HG03108 (cell line): ENCODE results near the gene TMEM72.
"Not testable (repeated sequence)": the region's sequence is repeated elsewhere in the genome, so short reads cannot be mapped to it uniquely, and the experiment has no call there.

Experiments used
- ATAC-seq: cut with Tn5 transposase; IDR thresholded peaks from one replicate; pipeline ENCODE4 v1.9.1; 2021; ENCODE audit warnings: moderate library complexity; ENCODE audit not compliant: unreplicated experiment

The TMEM72 gene

DNA sequence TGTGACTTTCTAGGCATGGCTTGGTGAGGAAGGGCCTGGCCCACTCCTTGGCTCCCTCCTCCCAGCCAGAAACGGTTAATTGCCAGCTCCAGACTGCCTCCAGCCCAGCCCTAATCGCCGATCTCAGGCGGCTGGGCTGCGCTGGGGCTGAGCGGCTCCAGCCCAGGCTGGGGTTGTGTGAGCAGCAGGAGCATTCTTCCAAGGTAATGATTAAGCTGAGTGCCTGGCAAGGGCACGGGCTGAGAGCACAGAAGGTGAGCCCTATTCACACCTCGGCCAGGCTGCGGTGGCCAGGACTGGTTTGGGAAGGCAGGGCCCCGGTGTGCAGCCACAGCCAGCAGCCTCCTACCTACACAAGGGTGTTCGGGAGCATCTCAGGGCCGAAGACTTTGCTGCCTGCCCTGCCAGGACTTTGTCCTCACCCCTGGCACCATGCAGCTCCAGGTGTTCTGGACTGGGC, at the start of gene TMEM72:
Gene TMEM72 (plus strand): TSS at position 257 of the 460 bp plus-strand sequence. CDS start 176 bp downstream, at position 433.
- ATAC-seq: no peak

- no peak for ATAC-seq
Observed at GRCh38 chr10:44862006-44862751, 49.0 kb upstream of the TMEM72 start.

DNA sequence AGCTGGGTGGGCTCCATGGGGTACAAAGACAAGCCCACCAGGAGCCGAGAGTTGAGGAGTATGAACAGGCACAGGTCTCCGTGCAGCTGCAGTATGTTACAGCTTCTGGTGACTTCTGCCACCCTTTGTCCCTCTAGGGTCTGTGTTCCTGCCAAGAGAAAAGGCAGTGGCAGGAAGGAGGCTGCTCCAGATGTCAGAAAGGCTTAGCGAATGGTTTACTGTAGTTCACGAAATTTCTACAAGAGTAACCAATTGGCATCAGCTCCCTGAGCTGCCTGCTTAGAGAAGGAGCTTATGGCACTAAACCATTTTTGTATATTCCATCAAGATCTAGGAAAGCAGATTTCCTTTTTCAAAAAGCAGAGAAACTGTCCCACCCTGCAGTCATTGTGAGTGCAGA, 48.2 kb upstream of the TMEM72 start:
- ATAC-seq: no peak

GRCh38 chr10:44863344-44864047, 47.6 kb upstream of the TMEM72 start:
- ATAC-seq: no peak

GRCh38 chr10:44864051-44864450, 47.1 kb upstream of the TMEM72 start:
- ATAC-seq: no peak

DNA sequence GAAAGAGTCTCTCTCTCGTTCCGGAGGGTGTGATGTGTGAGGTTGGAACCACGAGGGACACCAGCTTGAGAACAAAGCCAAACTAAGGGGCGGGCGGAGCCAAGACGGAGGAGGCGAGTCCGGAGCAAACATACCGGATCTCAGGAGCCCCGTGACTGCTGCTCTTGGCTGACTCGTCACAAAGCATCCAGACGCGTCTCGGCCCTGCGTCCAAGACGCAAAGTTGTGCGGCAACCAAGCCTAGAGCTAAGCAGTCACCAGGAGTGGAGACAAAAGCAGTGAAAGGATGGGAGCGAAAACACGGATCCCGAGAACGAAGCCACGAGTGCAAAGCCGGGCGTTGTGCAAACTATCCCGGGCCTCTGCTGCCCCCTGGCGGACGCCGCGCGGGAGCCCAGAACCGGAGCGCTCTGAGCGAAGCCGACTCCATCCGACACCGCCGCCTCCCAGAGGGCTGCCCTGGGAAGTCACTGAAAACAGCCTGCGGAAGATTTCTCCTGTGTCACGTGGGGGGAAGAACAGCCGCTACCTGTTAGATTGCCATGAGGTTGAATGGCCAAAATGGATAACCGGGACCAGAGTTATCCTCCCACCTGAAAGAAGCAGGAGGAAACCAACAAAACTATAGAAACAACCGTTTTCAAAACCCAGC, 46.4 kb upstream of the TMEM72 start:
- peak; percentile 91 for ATAC-seq

- no peak for ATAC-seq
Observed at GRCh38 chr10:44865289-44865671, 45.9 kb upstream of the TMEM72 start.

- not testable (repeated sequence) for ATAC-seq
Observed at GRCh38 chr10:44866367-44866766, 44.8 kb upstream of the TMEM72 start.

- ATAC-seq: no peak
Observed at GRCh38 chr10:44870031-44870430, 41.1 kb upstream of the TMEM72 start.

- ATAC-seq: no peak
Observed at GRCh38 chr10:44873160-44873559, 38.0 kb upstream of the TMEM72 start.

DNA sequence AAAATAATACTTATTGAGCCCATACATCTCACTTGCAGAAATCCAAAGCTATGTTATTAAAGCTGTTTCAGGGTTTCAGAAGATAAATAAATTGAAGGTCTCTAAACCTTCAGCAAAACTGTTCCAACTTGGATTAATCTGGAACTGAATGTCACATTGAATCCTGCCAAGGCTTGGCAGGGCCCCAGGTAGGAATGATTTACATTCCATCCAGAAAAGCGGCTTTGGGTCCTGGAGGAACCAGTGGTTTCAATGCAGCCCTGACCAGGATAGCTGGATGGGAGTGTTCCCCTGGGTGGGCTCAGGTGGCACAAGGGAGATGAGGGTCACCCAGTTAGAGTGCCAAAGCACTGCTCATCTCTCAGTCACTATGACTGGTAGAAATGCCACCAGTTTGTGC, 37.0 kb upstream of the TMEM72 start:
- no peak for ATAC-seq

DNA sequence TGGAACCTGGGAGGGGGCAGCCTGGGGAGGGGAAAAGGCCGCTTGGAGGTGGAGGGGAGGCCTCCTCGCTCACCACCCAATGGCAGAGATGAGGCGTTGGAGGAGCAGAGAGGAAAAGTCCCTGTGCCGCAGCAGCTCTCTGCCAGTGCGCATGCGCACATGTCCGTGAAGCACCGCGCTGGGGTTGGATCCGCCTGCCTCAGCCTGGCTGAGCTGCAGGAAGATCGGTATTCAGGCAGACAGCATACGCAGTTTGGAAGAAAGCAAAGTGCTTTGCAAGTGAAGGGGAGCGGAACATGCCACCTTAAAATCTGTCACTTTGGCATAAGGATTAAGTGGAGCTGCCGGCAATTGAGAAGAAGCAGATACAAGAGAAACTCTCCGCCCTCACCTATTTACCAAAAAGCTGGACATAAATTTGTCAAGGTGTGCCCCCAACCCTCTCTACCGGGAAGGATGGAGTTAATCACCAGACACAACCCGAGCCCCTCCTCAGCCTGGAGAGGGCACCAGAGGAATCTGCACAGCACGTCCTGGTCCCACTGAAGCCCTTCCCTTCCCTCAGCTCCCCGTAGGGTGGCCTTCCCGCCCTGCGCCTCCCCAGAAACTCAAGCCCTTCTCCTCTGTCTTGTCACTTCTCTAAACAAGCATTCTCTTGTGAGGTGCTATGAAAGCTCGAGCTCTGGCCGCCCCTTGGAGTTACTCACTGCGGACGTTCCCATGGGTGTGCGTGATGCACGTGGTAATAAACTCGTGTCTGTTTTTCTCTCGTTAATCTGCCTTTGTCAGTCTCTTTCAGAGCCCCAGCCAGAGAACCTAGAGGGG, 32.2 kb upstream of the TMEM72 start:
- ATAC-seq: peak; percentile 81

DNA sequence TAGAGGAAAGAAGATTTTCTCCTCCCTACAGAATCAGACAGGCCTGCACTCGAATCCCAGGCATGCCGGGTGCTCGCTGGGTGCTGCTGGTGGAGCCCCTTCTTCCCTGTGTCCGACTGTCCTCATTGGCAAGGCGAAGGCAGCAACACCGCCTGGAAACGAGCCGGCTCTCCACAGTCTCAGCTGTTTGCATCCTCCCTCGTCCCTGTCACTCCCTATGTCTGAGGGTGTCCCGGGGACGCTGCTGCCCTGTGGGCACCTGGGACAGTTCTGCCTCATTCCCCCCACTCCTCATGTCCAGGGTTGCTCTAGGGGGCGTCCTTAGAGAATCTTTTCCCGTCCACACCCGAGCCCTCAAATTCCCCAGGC, 31.6 kb upstream of the TMEM72 start:
- no peak for ATAC-seq

- no peak for ATAC-seq
Observed at GRCh38 chr10:44880090-44880715, 30.9 kb upstream of the TMEM72 start.

DNA sequence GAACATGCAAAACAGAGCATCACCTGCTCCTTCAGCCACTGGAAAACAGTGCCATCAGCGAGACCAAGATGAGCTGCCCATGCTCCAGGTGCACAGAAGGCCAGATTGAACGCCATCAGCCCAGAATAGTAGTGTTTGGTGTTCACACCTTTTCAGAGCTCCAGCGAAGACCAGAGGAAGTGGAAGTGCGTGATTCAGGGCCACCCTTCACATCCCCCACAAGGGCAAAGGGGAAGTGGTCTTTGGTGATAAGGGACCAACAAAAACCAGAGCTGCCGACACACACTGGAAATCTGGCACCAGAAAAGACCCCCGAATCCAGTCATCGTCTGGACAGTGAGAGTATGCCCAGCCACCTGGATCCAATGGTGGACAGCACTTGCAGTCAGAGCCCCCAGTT, 29.5 kb upstream of the TMEM72 start:
- no peak for ATAC-seq

- no peak for ATAC-seq
Observed at GRCh38 chr10:44882166-44882720, 28.9 kb upstream of the TMEM72 start.

DNA sequence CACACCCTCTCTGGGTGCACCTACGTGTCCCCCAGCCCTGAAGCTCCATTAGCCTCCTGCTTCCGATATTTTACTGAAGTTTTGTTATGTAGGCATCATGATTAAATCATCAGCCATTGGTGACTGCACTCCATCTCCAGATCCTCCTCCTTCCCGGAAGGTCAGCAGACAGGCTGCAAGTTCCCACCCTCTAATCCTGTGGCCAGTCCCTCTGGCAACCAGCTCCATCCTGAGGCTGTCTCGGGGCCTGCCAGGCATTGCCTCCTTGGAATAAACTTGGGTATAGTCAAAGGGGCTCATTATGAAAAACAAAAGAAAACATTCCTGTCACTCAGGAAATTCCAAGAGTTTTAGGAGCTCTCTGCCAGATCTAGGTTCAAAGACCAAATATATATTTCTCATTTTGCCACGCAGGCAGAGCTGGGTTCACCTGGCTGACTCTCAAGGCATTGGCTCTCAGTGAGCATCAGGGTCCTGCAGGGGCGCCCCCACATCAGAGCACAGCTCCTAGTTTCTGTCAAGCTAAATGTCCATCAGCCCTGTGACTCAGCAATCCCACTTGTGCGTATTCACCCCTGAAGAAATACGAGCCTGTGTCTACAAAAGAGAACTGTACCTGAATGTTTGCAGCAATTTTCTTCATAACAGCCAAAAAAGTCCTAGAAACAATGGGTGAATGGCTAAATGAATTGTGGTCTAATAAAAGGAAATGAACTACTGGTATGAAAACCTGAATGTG, 27.4 kb upstream of the TMEM72 start:
- no peak for ATAC-seq

DNA sequence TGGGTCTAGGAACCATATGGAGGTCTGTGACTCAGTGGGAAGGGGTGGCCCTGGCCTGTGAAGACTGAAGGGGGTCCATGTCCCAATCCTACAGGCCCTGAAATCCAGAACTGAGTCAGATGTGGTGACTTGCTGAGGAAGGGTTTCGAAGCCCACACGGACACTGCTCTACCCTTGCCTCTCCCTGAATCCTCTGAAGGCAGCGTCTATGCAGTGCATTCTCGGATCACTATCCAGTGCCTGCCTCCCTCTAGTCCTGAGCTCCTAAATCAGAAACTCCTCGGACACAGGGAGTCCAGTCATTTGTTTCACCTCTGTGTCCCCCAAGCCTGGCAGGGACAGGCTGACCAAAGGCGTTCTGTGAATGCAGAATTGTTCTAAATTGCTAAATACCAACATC, 25.4 kb upstream of the TMEM72 start:
- no peak for ATAC-seq

DNA sequence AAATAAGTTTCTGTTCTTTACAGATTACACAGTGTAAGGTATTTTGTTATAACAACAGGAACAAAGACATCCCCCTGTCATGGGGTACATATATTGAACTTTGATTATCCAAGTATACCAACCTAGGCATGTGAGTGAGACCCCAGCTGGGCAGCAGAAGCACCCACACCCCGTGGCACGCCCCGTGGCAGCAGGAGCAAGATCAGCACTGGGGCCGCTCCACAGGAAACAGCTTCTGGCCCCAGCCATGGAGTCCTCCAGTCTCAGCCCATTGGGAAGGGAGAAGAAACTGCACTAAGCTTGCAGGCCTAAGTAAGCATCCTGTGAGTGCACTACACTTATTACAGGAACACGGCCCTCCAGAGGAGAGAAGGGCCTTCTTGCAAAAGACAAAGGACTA, 24.2 kb upstream of the TMEM72 start:
- no peak for ATAC-seq

DNA sequence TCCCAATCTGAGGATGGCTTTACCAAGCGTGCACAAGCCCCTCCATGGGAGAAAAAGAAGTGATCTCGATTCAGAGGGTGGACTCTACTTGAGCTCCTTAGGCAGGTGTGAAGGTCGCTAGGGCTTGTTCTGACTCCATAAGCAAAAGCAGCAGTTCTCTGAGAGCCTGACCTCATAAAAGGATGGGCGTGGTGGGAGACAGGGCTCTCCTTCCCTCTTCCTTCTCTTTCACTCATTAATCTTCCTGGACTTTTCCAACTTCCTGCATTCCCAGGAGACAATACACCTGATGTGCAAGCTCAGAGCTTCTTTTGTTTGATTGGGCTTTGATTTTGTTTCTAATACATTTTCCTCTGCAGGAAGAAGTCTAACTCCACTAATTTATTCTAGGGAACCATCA, 22.3 kb upstream of the TMEM72 start:
- no peak for ATAC-seq
